ENCODE measurements around the gene TEKTIP1.

GRCh38 chr19:3565139-3565538 lies 26.2 kb downstream of the TEKTIP1 start:
- TF ChIP-seq POLR2A (IDR thresholded peaks at IDR 0.05): no peak
- no peak for TF ChIP-seq CTCF (IDR thresholded peaks at IDR 0.05)

All from uterus (tissue), 2 donors.